ENCODE results near the gene APLN. TPM values are rescaled to one million over a fixed set of nuclear protein-coding genes. Genes with fewer than 3 reads are reported as not detected.

APLN gene
- total and polyA plus RNA-seq, 2 experiments from 2014 or later = 0.43 to 1.1 TPM

DNA sequence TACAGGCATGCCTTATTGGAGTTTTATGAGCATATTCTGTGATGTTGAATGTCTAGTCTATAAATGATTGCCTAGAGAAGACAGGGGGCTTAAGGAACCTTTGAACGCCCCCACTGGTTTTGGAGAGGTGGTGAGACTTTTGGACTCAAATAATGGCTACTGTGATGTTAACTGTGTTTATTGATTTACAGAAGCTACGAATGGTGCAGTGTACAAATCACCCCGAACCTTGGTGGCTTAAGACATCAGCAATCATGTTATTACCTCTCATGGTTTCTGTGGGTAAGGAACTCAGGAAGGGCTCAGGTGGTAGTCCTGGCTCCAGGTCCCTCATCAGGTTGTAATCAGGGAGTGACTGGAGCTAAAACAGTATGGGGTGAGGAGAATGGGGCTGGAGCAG, 33.3 kb upstream of the APLN start:
- H3K4me1 ChIP-seq (ENCODE audit: insufficient read depth) = 0 out of 2 replicates have a peak, but pooled peaks cover 3% of the 10 kb centered on the region
- H3K4me3 ChIP-seq = no peak overlapping the region
- no peak overlapping the region for H3K27ac ChIP-seq
- DNase-seq = no peak
- in situ Hi-C loops (cut with MboI) = no loop called here
- no peaks in the 10 kb centered on the region for H3K9me3 ChIP-seq (ENCODE audit: low read depth)
- WGBS, 2 experiments (ENCODE audit: low coverage in 1 of 2, low lambda C conversion rate in 2 of 2, missing lambda C conversion rate in 2 of 2) = 76 to 90% methylated on average over 3 of the region's 3 CpGs
- H3K4me2 ChIP-seq (ENCODE audit: unreplicated experiment) = no peak overlapping the region
- H3K9me2 ChIP-seq (ENCODE audit: insufficient read depth) = no peaks in the 10 kb centered on the region
- H3K27me3 ChIP-seq (replicated peaks; ENCODE audit: insufficient read depth) = no peaks in the 10 kb centered on the region
- H4K20me1 ChIP-seq (ENCODE audit: insufficient read depth) = no peaks in the 10 kb centered on the region
- no peak overlapping the region for H3K9ac ChIP-seq
- H2AFZ ChIP-seq = no peak overlapping the region
- H3F3A ChIP-seq (ENCODE audit: insufficient read depth) = no peaks in the 10 kb centered on the region
- H3K36me3 ChIP-seq (ENCODE audit: low read depth) = no peaks in the 10 kb centered on the region
- no peak for TF ChIP-seq EZH2 (IDR thresholded peaks at IDR 0.05; ENCODE audit: insufficient read depth, poor library complexity, severe bottlenecking)
- TF ChIP-seq EZH2phosphoT487 (IDR thresholded peaks at IDR 0.05; ENCODE audit: insufficient read depth, low read depth) = no peak
- H3K79me2 ChIP-seq (ENCODE audit: insufficient read depth) = no peaks in the 10 kb centered on the region

DNA sequence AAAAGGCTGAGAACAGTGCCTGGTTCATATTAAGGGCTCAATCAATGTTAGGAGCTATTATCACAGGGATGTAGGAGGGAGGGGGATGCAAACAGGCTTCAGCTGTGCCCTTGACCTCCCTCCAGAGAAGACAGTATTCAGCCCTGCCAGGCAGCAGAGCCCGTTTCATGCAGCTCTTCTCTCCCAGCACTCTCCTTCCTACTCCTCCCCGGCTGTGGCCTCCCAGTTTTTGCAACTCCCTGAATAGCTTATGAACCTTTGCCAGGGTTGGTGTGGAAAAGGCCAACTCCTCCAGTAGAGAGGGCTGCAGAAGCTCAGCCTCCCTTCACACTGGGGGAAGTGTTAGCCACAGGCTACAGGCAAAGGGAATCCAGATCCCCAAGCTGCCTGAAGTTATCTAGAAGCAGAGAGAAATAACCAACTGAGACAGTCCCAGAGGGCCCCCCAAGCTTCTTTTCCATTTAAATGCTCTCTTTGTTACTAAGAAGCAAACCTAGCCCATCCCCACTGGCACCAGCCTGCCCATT, 31.7 kb upstream of the APLN start:
- H3K4me2 ChIP-seq (ENCODE audit: unreplicated experiment) = no peak overlapping the region
- 5 to 11% methylated on average over 2 of the region's 2 CpGs for WGBS, 2 experiments (ENCODE audit: low coverage in 1 of 2, low lambda C conversion rate in 2 of 2, missing lambda C conversion rate in 2 of 2)
- no peaks in the 10 kb centered on the region for H3K36me3 ChIP-seq (ENCODE audit: low read depth)
- H3K4me1 ChIP-seq (ENCODE audit: insufficient read depth) = 0 out of 2 replicates have a peak, but pooled peaks cover 3% of the 10 kb centered on the region
- H3K4me3 ChIP-seq = no peak overlapping the region
- H3K27me3 ChIP-seq (replicated peaks; ENCODE audit: insufficient read depth) = no peaks in the 10 kb centered on the region
- DNase-seq = peak; percentile 57
- H3K9me2 ChIP-seq (ENCODE audit: insufficient read depth) = no peaks in the 10 kb centered on the region
- no peak for TF ChIP-seq EZH2 (IDR thresholded peaks at IDR 0.05; ENCODE audit: insufficient read depth, poor library complexity, severe bottlenecking)
- TF ChIP-seq EZH2phosphoT487 (IDR thresholded peaks at IDR 0.05; ENCODE audit: insufficient read depth, low read depth) = no peak
- no peak overlapping the region for H3K27ac ChIP-seq
- no peak overlapping the region for H2AFZ ChIP-seq
- no peak overlapping the region for H3K9ac ChIP-seq
- H3K9me3 ChIP-seq (ENCODE audit: low read depth) = no peaks in the 10 kb centered on the region
- no peaks in the 10 kb centered on the region for H4K20me1 ChIP-seq (ENCODE audit: insufficient read depth)
- in situ Hi-C loops (cut with MboI) = no loop called here
- no peaks in the 10 kb centered on the region for H3F3A ChIP-seq (ENCODE audit: insufficient read depth)
- H3K79me2 ChIP-seq (ENCODE audit: insufficient read depth) = no peaks in the 10 kb centered on the region

DNA sequence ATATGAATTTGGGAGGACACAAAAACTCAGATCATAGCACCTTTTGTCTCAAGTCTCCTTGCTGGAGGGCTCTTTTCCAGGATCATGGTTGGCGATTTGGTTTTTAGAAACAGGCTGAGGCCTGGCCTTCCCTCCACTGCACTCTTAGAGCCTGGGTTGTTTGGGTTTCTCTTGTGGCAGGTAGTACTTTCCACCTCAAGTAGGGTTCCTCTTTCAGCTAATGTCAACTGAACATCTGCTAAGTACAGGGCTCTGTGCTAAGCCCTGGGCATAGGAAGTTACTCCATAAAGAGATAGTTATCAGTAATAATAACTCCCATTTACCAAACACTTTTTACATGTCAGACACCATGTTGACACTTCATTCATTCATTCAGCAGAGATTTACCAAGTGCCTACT, 28.2 kb upstream of the APLN start:
- Histone ChIP-seq H3K9me2 (ENCODE audit: insufficient read depth) (no peaks in the 10 kb centered on the region), H3K79me2 (ENCODE audit: insufficient read depth) (no peaks in the 10 kb centered on the region), H3K4me1 (ENCODE audit: insufficient read depth) (peaks cover 9% of the 10 kb centered on the region), H2AFZ (no peak overlapping the region), H3K4me3 (no peak overlapping the region), H3K9me3 (ENCODE audit: low read depth) (no peaks in the 10 kb centered on the region), H3K27me3 (replicated peaks; ENCODE audit: insufficient read depth) (no peaks in the 10 kb centered on the region), H3K27ac (no peak overlapping the region), H3K9ac (no peak overlapping the region), H3F3A (ENCODE audit: insufficient read depth) (no peaks in the 10 kb centered on the region), H3K4me2 (ENCODE audit: unreplicated experiment) (no peak overlapping the region), H3K36me3 (ENCODE audit: low read depth) (no peaks in the 10 kb centered on the region), H4K20me1 (ENCODE audit: insufficient read depth) (no peaks in the 10 kb centered on the region)
- WGBS, 2 experiments (ENCODE audit: low coverage in 1 of 2, low lambda C conversion rate in 2 of 2, missing lambda C conversion rate in 2 of 2) = 100% methylated on average over 1 of the region's 1 CpG
- DNase-seq = no peak
- TF ChIP-seq EZH2phosphoT487 (IDR thresholded peaks at IDR 0.05; ENCODE audit: insufficient read depth, low read depth) (no peak), EZH2 (IDR thresholded peaks at IDR 0.05; ENCODE audit: insufficient read depth, poor library complexity, severe bottlenecking) (no peak)
- in situ Hi-C loops (cut with MboI) = no loop called here

DNA sequence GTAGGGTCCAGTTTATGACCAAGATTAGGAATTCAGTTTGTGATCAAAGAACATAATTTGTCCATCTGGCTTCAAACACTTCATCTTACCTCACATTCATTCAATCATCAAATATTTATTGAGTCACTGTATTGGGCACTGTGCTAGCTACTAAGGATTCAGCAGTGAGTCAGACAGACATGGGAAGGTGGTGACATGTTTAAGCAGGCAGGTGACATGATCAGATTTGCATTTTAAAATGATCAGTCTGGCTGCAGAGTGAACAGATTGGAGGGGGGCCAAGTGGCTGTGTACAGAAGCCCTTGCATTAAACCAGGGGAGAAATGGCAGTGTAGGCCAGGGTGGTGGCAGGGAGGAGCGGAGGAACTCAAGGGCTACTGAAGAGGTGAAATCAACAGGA, 25.1 kb upstream of the APLN start:
- H3K4me3 ChIP-seq = no peak overlapping the region
- H3K9me3 ChIP-seq (ENCODE audit: low read depth) = no peaks in the 10 kb centered on the region
- no peak overlapping the region for H2AFZ ChIP-seq
- H4K20me1 ChIP-seq (ENCODE audit: insufficient read depth) = no peaks in the 10 kb centered on the region
- no peaks in the 10 kb centered on the region for H3K36me3 ChIP-seq (ENCODE audit: low read depth)
- no peaks in the 10 kb centered on the region for H3K79me2 ChIP-seq (ENCODE audit: insufficient read depth)
- no peaks in the 10 kb centered on the region for H3F3A ChIP-seq (ENCODE audit: insufficient read depth)
- peak; percentile 56 for DNase-seq
- 100% methylated on average over 1 of the region's 1 CpG; no CpG with 5 or more reads in 1 of the 2 experiments for WGBS, 2 experiments (ENCODE audit: low coverage in 1 of 2, low lambda C conversion rate in 2 of 2, missing lambda C conversion rate in 2 of 2)
- H3K27me3 ChIP-seq (replicated peaks; ENCODE audit: insufficient read depth) = no peaks in the 10 kb centered on the region
- no peak overlapping the region for H3K9ac ChIP-seq
- in situ Hi-C loops (cut with MboI) = no loop called here
- H3K27ac ChIP-seq = no peak overlapping the region
- TF ChIP-seq EZH2phosphoT487 (IDR thresholded peaks at IDR 0.05; ENCODE audit: insufficient read depth, low read depth) = no peak
- no peak for TF ChIP-seq EZH2 (IDR thresholded peaks at IDR 0.05; ENCODE audit: insufficient read depth, poor library complexity, severe bottlenecking)
- peaks cover 6% of the 10 kb centered on the region for H3K4me1 ChIP-seq (ENCODE audit: insufficient read depth)
- H3K9me2 ChIP-seq (ENCODE audit: insufficient read depth) = no peaks in the 10 kb centered on the region
- H3K4me2 ChIP-seq (ENCODE audit: unreplicated experiment) = no peak overlapping the region

Measured in GM23248 (cell line).